ENCODE data around the gene POLR2H. TPM values are rescaled to one million over a fixed set of nuclear protein-coding genes. Genes with fewer than 3 reads are reported as not detected.
"Not testable (repeated sequence)": the region's sequence is repeated elsewhere in the genome, so short reads cannot be mapped to it uniquely, and the experiment has no call there.

Gene POLR2H
- total RNA-seq, 4 donors from 2014 or later = 90.8 to 307 (median 239) TPM

- Histone ChIP-seq H3K9me3 (no peaks in the 10 kb centered on the region), H3K27ac (peak overlapping the region; percentile 49 to 98 (median 90)), H3K36me3 (peaks cover 0 to 39% (median 0%) of the 10 kb centered on the region in 3 donors), H3K27me3 (no peaks in the 10 kb centered on the region), H3K4me1 (peaks cover 0 to 24% (median 3%) of the 10 kb centered on the region in 4 donors), H3K4me3 (peak overlapping the region in 1 of 4 donors; percentile 92)
- peak in 1 of 3 donors; percentile 67 for DNase-seq
- TF ChIP-seq POLR2A (IDR thresholded peaks at IDR 0.05) = no peak
- no peak for TF ChIP-seq CTCF (IDR thresholded peaks at IDR 0.05)
These were observed 23.0 kb upstream of the POLR2H start for GRCh38 chr3:184338511-184338945.

GRCh38 chr3:184339001-184339400, 22.5 kb upstream of the POLR2H start:
- H3K27me3 ChIP-seq = no peaks in the 10 kb centered on the region
- peaks cover 0 to 38% (median 0%) of the 10 kb centered on the region in 3 donors for H3K36me3 ChIP-seq
- H3K4me1 ChIP-seq = peaks cover 0 to 24% (median 3%) of the 10 kb centered on the region in 4 donors
- peak overlapping the region in 3 of 4 donors; percentile 49 to 98 (median 92) for H3K27ac ChIP-seq
- no peaks in the 10 kb centered on the region for H3K9me3 ChIP-seq
- DNase-seq = no peak
- TF ChIP-seq CTCF (IDR thresholded peaks at IDR 0.05) (no peak), POLR2A (IDR thresholded peaks at IDR 0.05) (no peak)
- peak overlapping the region in 1 of 4 donors; percentile 92 for H3K4me3 ChIP-seq

- H3K27me3 ChIP-seq, H3K27ac ChIP-seq, DNase-seq, H3K4me3 ChIP-seq, H3K9me3 ChIP-seq: not testable (repeated sequence)
- H3K4me1 ChIP-seq = peaks cover 0 to 24% (median 3%) of the 10 kb centered on the region in 4 donors
- peaks cover 0 to 36% (median 0%) of the 10 kb centered on the region in 3 donors for H3K36me3 ChIP-seq
These were observed 21.9 kb upstream of the POLR2H start for GRCh38 chr3:184339451-184340135.

- no peaks in the 10 kb centered on the region for H3K9me3 ChIP-seq
- no peak for TF ChIP-seq POLR2A (IDR thresholded peaks at IDR 0.05)
- no peak for TF ChIP-seq CTCF (IDR thresholded peaks at IDR 0.05)
- DNase-seq = peak in 2 of 3 donors; percentile 70 to 80
- peak overlapping the region in 1 of 4 donors; percentile 12 for H3K27ac ChIP-seq
- H3K27me3 ChIP-seq = no peaks in the 10 kb centered on the region
- H3K4me1 ChIP-seq = peaks cover 0 to 21% (median 1%) of the 10 kb centered on the region in 4 donors
- H3K36me3 ChIP-seq = peaks cover 0 to 35% (median 0%) of the 10 kb centered on the region in 3 donors
- H3K4me3 ChIP-seq = no peak overlapping the region
These were observed 19.6 kb upstream of the POLR2H start for GRCh38 chr3:184341925-184342324.

- no peak for TF ChIP-seq POLR2A (IDR thresholded peaks at IDR 0.05)
- TF ChIP-seq CTCF (IDR thresholded peaks at IDR 0.05) = no peak
- Histone ChIP-seq H3K36me3 (peaks cover 0 to 35% (median 0%) of the 10 kb centered on the region in 3 donors), H3K27me3 (no peaks in the 10 kb centered on the region), H3K4me3 (no peak overlapping the region), H3K9me3 (no peaks in the 10 kb centered on the region), H3K27ac (no peak overlapping the region), H3K4me1 (peaks cover 0 to 9% (median 1%) of the 10 kb centered on the region in 4 donors)
- DNase-seq = no peak
These were observed 18.2 kb upstream of the POLR2H start for GRCh38 chr3:184343200-184343876.
